ENCODE measurements around the gene ADGRL2.

DNA sequence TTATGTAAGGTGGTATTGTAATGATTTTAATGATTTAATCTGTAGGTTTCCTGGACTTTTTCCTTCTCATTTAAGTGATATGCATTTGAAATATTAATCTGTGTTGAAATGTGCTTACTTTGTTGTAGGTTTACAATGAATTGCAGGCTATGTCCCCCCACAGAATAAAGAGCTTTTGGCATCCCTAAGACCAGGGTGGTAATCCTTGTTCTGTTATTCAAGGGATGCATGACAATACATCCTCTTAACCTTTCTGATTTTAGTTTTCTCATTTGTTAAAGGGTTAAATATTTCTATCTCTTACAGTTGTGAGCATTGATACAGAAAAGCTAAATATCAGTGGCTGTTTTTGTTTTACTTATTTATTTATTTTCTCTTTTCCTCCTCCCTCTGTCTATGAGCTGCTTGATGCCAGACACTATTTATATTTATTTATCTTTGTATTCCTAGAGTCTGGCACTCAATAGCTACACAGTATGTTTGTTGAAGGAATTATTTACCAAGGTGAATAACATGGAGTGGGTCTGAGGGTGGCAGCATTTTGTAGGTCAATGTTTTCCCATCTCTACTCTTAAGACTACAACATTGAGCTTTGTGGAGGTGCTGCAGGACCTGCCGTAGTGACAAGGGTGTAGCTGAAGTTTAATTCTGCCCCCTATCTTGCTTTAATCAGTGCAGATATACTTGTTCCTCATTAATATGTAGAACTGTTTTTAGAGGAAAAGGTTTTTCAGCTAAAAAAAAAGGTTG, 19.9 kb upstream of the ADGRL2 start:
- TF ChIP-seq, protein P1, sequence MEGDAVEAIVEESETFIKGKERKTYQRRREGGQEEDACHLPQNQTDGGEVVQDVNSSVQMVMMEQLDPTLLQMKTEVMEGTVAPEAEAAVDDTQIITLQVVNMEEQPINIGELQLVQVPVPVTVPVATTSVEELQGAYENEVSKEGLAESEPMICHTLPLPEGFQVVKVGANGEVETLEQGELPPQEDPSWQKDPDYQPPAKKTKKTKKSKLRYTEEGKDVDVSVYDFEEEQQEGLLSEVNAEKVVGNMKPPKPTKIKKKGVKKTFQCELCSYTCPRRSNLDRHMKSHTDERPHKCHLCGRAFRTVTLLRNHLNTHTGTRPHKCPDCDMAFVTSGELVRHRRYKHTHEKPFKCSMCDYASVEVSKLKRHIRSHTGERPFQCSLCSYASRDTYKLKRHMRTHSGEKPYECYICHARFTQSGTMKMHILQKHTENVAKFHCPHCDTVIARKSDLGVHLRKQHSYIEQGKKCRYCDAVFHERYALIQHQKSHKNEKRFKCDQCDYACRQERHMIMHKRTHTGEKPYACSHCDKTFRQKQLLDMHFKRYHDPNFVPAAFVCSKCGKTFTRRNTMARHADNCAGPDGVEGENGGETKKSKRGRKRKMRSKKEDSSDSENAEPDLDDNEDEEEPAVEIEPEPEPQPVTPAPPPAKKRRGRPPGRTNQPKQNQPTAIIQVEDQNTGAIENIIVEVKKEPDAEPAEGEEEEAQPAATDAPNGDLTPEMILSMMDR (IDR thresholded peaks at IDR 0.05): no peak
- TF ChIP-seq POLR2A (IDR thresholded peaks at IDR 0.05) (no peak), EP300 (IDR thresholded peaks at IDR 0.05) (no peak)

Data from ovary (tissue), 3 donors.